Hippocampal formation (tissue), 2 donors: Measurements from ENCODE around the gene SCN1B.

Experiments used
- DNase-seq, 2 donors: peaks; one replicate each; lab custom pipeline; 2025; lab: John Stamatoyannopoulos, UW

Gene SCN1B

DNA sequence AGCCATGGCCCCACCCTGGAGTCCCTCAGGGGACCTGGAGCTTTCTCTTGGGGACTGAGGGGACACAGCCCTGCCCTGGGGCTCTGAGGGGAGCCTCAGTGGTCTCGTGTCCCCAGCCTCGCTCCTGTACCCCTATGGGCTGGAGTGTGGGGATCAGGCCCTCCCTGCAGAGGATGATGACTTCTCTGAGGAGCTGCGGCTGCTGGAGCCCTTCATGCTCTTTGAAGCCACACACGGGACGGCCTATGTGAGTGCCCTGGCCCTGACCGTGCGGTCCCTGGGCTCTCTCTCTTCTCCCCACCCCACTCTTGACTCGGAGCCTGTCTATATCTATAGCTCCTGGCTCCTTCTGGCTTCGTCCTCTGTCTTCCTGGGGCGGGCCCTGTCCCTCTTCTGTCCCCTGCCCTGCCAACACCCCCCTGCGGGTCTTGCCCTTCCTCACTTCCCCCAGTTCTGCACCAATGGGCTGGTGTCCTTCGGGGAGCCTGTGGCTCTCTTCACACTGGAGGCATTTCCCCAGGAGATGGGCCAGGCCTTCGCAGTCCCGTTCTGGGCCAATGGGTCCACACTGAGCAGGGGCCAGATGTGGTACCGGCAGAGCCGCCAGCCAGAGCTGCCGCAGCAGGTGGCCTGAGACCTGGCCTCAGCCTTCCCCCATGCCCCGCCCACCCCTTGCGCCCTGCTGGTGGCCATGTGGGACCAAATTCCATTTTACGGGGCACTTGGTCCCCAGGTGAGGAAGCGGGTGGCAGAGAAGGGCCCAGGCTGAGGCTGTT lies 44.3 kb downstream of the SCN1B start:
- DNase-seq = no peak

DNA sequence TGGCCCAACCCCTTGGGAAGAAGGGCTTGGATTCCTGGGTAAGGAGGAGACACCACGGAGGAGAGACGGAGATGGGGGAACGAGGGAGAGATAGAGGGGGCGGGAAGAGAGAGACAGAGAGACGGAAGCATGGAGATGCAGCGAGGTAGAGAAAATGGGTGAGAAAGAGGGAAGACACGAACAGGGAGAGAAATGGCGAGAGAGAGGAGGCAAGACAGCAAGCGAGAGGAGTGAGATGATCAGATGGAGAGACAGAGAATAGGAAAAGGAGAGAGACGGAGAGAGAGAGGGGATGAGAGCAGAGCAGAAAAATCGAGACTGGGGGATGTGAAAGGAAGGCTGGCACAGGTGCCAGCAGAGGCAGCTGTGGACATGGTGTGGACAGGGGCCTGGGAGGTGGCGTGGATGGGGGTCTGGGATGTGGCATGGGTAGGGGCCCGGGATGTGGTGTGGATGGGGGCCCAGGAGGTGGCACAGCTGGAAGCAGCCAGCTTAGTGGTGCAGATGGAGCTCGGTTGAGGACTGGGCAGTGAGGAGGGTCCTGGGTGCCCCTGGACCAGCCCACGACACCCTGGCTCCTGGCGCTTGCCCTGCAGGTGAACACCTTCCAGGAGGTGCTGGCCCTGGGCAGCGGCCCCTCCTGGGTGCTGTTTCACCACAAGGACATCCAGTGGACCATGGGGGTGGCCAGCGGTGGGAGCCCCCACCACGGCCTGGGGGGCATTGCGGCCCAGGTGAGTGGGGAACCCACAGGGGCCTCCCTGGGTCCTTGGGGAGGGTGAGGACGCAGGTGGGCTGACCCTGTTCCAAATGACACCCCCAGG lies 45.1 kb downstream of the SCN1B start:
- DNase-seq = no peak

DNA sequence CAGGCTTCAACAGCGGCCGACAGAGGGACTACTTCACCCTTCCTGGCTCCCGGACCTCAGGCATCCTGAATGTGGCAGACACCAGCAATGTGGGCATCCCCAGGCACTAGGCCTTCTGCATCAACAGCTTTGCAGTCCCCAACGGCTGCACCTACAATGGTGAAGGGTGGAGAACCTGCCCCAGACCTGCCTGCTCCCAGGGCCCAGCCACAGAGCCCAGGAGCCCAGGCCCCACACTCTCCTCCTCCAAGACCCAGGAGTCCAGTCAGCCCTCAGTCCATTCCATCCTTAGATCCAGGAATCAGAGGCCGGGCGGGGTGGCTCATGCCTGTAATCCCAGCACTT lies 45.7 kb downstream of the SCN1B start:
- no peak for DNase-seq

DNA sequence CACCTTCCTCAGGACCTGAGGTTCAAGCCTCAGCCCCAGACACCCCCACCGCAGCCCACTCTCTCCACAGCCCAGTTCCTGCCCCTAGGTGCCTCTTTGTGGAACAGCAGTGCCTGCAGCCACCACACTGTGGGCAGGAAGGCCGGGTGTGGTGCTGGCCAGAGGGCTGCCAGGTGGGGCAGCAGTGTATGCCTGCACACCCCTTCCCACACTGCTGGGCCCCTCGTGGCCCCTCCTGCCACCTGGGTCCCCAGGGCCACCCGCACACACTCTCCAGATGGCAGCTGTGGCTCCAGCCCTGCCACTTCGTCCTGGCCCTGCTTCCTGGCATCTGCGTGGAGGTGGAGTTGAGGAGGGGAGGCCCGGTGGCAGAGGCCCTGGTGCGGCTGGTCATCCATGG lies 46.4 kb downstream of the SCN1B start:
- DNase-seq = no peak

DNA sequence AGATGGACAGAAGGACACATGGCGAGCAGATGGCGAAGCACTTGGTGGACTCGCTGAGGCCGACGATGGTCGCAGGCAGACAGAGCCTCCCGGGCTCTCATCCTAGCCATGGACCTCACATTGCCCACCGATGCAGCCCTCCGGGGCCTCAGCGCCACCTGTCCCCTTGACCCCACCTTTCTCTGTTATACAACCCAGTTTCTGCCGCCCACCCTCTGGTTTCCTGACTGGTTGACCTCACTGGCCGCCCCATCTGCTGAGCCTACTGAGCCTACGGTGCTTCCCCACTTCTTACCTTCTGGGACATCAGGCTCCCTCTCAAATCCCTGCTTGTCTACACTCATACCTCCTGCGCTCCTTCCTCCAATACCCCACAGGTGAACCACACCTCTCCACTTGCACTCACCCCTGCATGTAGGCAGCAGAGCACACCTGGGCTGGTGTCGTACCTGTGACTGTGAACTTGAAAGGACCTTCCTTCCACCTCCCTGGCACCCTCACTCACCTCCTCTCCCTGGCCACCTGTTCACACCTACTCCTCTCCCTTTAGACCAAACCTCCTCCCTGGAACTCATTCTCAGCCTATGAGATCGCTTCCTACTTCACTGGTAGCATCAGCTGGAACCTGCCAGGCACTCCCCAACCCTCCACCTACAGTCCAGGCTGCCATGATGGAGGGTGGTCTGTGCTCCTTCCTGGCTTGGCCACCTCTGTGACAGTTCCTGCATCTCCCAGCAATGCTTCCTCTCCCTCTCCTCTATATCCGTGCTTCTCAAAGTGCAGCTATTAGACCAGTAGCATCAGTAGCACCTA lies 47.3 kb downstream of the SCN1B start:
- no peak for DNase-seq

DNA sequence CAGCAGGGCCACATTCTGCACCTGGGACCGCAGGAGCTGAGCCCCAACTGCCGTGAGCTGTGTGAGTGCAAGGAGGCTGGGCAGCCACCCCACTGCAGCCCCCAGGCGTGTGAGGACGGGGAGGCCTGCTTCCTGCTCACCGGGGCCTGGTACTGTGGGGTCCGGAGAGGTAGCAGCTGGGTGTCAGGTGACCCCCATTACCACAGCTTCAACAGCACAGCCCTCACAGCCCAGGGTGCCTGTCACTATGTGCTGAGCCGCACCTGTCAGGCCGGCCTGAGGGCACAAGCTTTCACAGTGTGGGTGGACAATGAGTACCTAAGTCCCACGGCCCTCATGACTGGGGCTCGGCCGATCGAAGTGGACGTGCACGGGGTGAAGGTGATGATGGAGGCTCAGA lies 49.6 kb downstream of the SCN1B start:
- no peak for DNase-seq

DNA sequence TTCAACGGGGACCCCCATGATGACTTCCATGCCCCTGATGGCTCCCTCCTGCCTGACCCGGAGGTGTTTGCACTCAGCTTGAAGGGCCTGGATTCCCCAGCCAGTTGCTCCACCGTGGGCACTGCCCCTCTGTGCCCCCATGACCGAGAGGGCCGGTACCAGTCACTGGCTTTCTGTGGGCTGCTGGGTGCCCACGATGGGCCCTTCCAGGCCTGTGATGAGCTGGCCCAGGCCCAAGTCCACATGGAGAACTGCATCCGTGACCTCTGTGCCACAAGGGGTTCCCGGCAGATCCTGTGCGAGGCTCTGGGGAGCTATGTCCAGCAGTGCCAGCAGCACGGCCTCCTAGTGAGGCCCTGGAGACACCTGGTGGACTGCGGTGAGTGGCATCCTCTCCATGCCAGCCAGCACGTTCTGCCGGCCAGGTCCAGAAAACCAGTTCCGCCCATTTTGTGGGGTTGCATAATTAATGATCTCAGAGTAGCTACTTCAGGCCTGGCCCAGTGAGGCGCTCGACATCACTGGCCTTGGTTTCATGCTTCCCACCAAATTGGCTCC lies 50.4 kb downstream of the SCN1B start:
- DNase-seq = no peak

DNA sequence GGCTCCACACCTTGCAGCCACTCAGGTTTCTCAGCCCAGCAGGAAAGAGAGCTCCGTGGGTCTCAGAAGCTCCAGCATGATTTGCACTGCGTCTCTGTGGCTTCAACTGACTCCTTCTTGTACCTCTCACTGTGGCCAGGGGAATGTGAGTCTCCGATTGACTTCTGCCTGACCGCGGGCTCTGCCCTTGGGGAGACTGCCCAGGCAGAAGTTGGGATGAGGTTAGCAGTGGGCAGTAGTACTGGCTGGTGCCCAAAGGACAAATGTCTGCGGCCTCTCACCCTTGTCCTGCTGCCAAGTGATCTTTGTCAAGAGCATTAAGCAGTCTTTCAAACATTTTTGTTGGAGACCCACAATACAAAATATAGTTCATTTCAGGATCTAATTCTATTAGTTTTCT lies 50.9 kb downstream of the SCN1B start:
- no peak for DNase-seq

DNA sequence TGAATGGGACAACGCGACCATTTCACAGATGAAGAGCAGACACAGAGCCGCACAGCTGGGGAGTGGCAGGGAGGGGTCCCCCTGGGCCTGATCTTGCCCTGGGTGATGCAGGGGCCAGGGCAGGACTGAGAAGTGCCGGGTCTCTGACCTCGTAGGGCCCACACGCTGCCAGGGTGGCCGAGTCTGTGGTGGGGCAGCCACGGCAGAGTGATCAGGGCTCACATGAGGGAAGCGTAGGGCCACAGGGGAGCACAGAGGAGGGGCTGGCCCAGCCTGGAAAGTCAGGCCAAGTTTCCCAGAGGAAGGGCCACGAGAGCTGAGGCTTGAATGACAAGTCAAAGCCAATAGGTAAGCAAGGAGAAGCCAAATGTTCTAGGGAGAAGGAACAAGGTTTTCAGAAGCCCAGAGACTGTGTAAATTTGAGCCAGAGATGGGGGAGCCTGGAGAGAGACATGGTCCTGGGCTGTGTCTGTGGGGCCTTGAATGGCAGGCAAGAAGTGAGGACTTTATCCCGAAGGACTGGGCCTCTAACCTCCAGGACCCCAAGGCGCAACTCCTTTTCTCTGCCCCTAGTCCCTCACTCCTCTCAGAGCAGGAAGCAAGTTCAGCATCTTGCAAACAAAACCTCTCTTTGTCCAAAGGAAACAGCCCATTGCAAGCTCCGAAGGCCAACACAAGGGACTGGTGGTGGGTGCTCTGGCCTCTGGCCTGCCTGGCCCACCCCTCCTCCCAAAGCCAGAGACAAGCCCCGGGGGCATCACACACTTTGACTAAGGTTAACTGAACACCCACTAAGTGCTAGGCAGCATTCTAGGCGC lies 53.6 kb downstream of the SCN1B start:
- no peak for DNase-seq

DNA sequence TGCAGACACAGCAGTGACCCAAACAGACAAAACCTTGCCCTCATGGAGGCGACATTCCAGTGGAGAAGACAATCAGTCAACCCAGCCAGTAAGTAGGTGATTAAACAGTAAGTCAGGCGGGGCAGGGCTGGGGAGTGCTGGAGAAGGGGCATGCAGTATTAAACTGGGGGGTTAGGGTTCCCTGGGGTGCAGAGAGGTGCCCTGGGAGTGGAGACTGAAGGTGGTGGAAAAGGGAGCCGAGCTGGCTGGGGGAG lies 54.2 kb downstream of the SCN1B start:
- DNase-seq = no peak

DNA sequence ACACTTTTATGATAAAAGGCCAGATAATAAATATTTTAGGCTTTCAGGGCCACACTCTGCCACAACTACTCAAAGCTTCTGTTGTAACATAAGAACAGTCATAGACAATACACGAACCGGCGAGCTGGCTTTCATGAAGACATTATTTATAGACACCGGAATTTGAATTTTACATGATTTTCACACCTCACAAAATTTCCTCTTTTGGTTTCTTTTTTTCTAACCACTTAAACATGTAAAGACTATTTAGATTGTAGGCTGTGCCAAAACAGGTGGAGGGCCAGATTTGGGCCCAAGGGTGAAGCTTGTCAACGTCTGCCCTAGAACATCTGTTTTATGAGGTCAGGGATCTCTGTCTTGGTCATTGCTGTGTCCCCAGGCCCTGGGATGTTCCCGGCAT lies 55.7 kb downstream of the SCN1B start:
- DNase-seq = no peak

DNA sequence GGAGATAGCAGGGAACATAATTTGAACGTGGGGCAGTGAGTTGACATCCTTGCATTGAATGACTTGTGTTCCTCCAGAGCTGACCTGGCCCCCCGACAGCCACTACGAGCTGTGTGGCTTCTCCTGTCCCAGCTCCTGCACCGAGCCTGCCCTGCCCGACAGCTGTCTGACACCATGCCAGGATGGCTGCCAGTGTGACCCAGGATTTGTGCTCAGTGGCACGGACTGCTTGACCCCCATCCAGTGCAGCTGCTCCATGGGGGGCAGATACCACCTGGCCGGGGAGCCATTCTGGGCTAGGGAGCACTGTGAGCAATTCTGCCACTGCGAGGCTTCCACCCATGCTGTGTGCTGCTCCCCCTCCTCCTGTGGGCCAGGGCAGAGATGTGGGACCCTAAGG lies 56.2 kb downstream of the SCN1B start:
- peak in 1 of 2 donors; percentile 28 for DNase-seq

DNA sequence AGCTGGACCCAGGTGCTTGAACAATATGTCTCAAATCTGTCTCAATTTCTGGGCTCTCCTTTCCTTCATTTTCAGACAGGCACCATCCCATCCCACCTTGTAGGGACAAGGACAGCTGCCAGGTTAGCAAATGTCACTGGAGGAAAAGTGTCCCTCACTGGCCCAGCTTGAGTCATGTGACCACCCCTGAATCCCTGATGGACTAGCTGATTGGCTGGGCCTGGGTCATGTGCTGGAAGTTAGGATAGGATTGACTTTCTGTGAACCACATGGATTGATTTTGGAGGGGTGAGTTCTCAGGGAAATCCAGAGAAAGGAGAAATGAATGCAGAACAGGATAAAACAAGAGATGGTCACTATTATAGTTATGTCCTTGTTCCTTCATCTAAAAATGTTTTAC lies 57.1 kb downstream of the SCN1B start:
- DNase-seq = no peak

DNA sequence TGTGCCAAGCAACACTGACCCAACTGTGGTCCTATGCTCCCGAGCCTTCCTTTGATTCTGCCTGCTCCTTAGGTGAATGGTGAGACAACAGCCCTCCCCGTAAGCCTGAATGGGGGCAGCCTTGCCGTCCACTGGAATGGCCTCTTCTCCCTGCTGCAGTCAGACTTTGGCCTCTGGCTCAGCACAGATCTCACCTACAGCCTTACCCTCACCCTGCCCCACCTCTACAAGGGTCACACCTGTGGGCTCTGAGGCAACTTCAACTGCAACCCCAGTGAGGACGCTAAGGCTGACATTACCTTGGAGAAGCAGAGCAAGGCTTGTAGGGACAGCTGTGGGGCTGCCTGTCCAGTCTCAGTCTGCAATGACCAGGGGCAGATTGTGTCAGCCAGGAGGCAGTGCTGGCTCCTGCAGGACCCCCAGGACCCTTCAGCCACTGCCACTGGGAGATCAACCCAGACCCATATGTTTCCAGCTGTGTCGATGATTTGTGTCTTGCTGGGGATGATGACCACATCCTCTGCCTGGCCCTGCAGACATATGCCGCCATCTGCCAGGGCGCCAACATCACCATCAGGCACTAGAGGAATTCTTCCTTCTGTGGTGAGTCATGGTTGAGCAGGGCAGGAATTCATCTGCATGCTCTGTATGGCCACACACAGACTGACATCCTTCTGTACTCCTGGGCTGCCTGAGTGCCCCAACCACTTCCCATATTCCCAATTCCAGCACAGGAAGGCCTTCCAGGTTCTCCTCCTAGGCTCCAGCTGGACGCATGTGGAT lies 58.1 kb downstream of the SCN1B start:
- DNase-seq = no peak

DNA sequence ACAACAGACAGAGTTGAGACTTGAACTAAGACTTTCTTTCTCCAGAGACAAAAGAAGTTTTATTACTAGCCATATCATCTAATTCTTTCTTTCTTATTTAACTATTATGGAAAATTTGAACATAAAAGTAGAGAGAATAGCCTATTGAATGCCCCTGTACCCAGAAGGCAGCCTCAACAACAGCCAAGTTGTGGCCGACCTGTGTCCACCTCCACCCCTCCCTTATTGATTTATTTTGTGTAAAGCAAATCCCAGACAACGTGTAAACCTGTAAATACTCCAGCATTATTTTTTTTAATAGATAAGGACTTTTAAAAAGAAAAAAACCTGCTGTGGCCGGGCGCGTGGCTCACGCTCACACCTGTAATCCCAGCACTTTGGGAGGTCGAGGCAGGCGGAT lies 59.3 kb downstream of the SCN1B start:
- no peak for DNase-seq
